K562 (cell line): ENCODE data around the gene HIGD1C. TPM values are rescaled to one million over a fixed set of nuclear protein-coding genes. Genes with fewer than 3 reads are reported as not detected.

Source experiments
- ATAC-seq: fragments of 200-7000 bp; cut with Tn5 transposase; 3 replicates; pipeline ENCODE4 v1.9.1; 2020; ENCODE audit warnings: moderate library complexity
- BruUV-seq: library from RNA; stranded (reverse); fragments of 400-500 nt; replicated peaks from 2 replicates; lab custom pipeline; 2021; lab: Mats Ljungman, UMichigan
- CTCF ChIA-PET: fragments of 300-600 bp; formaldehyde crosslinking; extraction: SDS; loops from one replicate; lab custom pipeline; 2021; ENCODE audit warnings: low intra/inter-chr PET ratio; lab: Yijun Ruan, JAX
- POLR2A ChIA-PET: fragments of 300-600, 350-650 bp; sonication (Branson Sonifier 250); formaldehyde crosslinking; extraction: SDS; loops from one replicate; lab custom pipeline; 2021; ENCODE audit warnings: antibody characterized with exemption, inconsistent platforms; lab: Yijun Ruan, JAX
- DNase-seq, 4 experiments: peaks; one replicate each; pipeline versions ENCODE4 v3.0.0 to v3.0.0-alpha.2; 2011 to 2018; ENCODE audit warnings: low spot score in 3 of 4, mixed read lengths in 3 of 4; ENCODE audit errors: extremely low read depth in 1 of 4
- FAIRE-seq: peaks from 2 replicates; lab custom pipeline; 2011; peaks lifted over from hg19 to GRCh38; lab: Jason Lieb, UNC
- H2AFZ ChIP-seq: 2 replicates; pipeline ENCODE4 v1.6.0; 2011; ENCODE audit warnings: low read depth, low read length, control low read depth, inconsistent platforms
- H3K27ac ChIP-seq: fragments of 200-600 bp; 3 replicates; pipeline ENCODE4 v1.8.0; 2011; ENCODE audit warnings: low read depth, mild to moderate bottlenecking, control low read depth, inconsistent platforms, low read length, moderate library complexity, mixed read lengths; ENCODE audit errors: extremely low read depth
- H3K27me3 ChIP-seq, 2 experiments: fragments of 300-600 bp in 1 of 2; 2 replicates in 1 of 2; 3 replicates in 1 of 2; pipeline versions ENCODE4 v1.6.0 to v1.8.0; 2011; ENCODE audit warnings: inconsistent platforms in 2 of 2, low read length in 2 of 2, mild to moderate bottlenecking in 1 of 2, mixed read lengths in 1 of 2, moderate library complexity in 1 of 2; ENCODE audit not compliant: control insufficient read depth in 2 of 2, insufficient read depth in 2 of 2
- H3K36me3 ChIP-seq: fragments of 300-600 bp; 3 replicates; pipeline ENCODE4 v1.8.0; 2011; ENCODE audit warnings: mild to moderate bottlenecking, low read length, inconsistent platforms; ENCODE audit not compliant: control insufficient read depth, insufficient read depth
- H3K4me1 ChIP-seq, 2 experiments: fragments of 200-600 bp in 1 of 2; replicated peaks in 1 of 2; 2 replicates in 1 of 2; 3 replicates in 1 of 2; pipeline versions ENCODE4 v1.5.1 to v1.8.0; 2011; ENCODE audit warnings: inconsistent platforms in 2 of 2, low read length in 2 of 2, mild to moderate bottlenecking in 1 of 2, mixed read lengths in 1 of 2, moderate library complexity in 1 of 2; ENCODE audit not compliant: control insufficient read depth in 2 of 2, insufficient read depth in 2 of 2
- H3K4me2 ChIP-seq: 2 replicates; pipeline ENCODE4 v1.6.1; 2011; ENCODE audit warnings: low read length, control low read depth, inconsistent platforms, mixed read lengths; ENCODE audit not compliant: insufficient read depth
- H3K4me3 ChIP-seq: fragments of 200-600 bp; sonication (generic), shearing (Covaris generic); 2 replicates; pipeline ENCODE4 v1.5.1; 2016; ENCODE audit warnings: control low read depth, inconsistent platforms
- H3K79me2 ChIP-seq: fragments of 200-600 bp; 3 replicates; pipeline ENCODE4 v1.8.0; 2011; ENCODE audit warnings: low read length, inconsistent platforms; ENCODE audit not compliant: control insufficient read depth, insufficient read depth
- H3K9ac ChIP-seq, 2 experiments: 2 replicates each; pipeline versions ENCODE4 v1.6.0 to v1.6.1; 2011; ENCODE audit warnings: low read depth in 2 of 2, low read length in 2 of 2, control low read depth in 1 of 2, inconsistent platforms in 1 of 2, mild to moderate bottlenecking in 1 of 2, mixed read lengths in 1 of 2; ENCODE audit not compliant: insufficient read depth in 1 of 2
- H3K9me1 ChIP-seq: one replicate; pipeline ENCODE4 v1.6.0; 2011; ENCODE audit warnings: inconsistent platforms, mild to moderate bottlenecking, low read length, moderate library complexity; ENCODE audit not compliant: control insufficient read depth, insufficient read depth
- H3K9me3 ChIP-seq: replicated peaks from 2 replicates; pipeline ENCODE4 v1.5.1; 2011; ENCODE audit warnings: low read depth, low read length, inconsistent platforms; ENCODE audit not compliant: control insufficient read depth, insufficient read depth
- H4K20me1 ChIP-seq: replicated peaks from 2 replicates; pipeline ENCODE4 v1.6.1; 2011; ENCODE audit warnings: low read length, inconsistent platforms, mixed read lengths; ENCODE audit not compliant: control insufficient read depth, insufficient read depth
- BCLAF1 ChIP-seq, 2 experiments: fragments of 450-650 bp in 1 of 2; IDR thresholded peaks; 2 replicates each; pipeline ENCODE4 v1.6.1; 2011 to 2017; ENCODE audit warnings: low read depth in 2 of 2, antibody characterized with exemption in 1 of 2, borderline replicate concordance in 1 of 2, low read length in 1 of 2, mild to moderate bottlenecking in 1 of 2, mixed read lengths in 1 of 2; ENCODE audit not compliant: control insufficient read depth in 1 of 2
- CXXC5 ChIP-seq: fragments of 250-450 bp; sonication (Bioruptor Pico); IDR thresholded peaks from 2 replicates; pipeline ENCODE4 v1.8.0; 2022; ENCODE audit warnings: inconsistent platforms, mild to moderate bottlenecking, moderate library complexity
- JUN ChIP-seq, 2 experiments: sonication (generic) in 1 of 2; formaldehyde crosslinking in 1 of 2; IDR thresholded peaks; 2 replicates each; pipeline versions ENCODE4 v1.6.1 to v1.8.0; 2012 to 2022; ENCODE audit warnings: borderline replicate concordance in 2 of 2, mild to moderate bottlenecking in 2 of 2, improper control_type of control experiment in 1 of 2, low read depth in 1 of 2, low read length in 1 of 2, missing genetic modification reagents in 1 of 2
- KAT7 ChIP-seq: sonication (generic); formaldehyde crosslinking; IDR thresholded peaks from 2 replicates; pipeline ENCODE4 v1.8.0; 2022; ENCODE audit warnings: missing genetic modification reagents, mild to moderate bottlenecking, borderline replicate concordance
- MAFG ChIP-seq: fragments of 450-650 bp; conservative IDR thresholded peaks from 2 replicates; pipeline ENCODE4 v1.6.1; 2016; ENCODE audit warnings: missing genetic modification characterization, missing compliant biosample characterization
- MBD2 ChIP-seq: sonication (generic); IDR thresholded peaks from 2 replicates; pipeline ENCODE4 v1.6.1; 2016; ENCODE audit warnings: low read depth, borderline replicate concordance
- MCM2 ChIP-seq: fragments of 450-650 bp; IDR thresholded peaks from 2 replicates; pipeline ENCODE4 v1.6.1; 2017; ENCODE audit warnings: low read depth, mild to moderate bottlenecking
- MXI1 ChIP-seq: IDR thresholded peaks from 2 replicates; pipeline ENCODE4 v1.6.1; 2011; ENCODE audit warnings: low read depth, mild to moderate bottlenecking, improper control_type of control experiment, low read length
- SP2 ChIP-seq: IDR thresholded peaks from 2 replicates; pipeline ENCODE4 v1.6.1; 2011; ENCODE audit warnings: mild to moderate bottlenecking, low read depth, low read length, moderate library complexity; ENCODE audit not compliant: poor library complexity, severe bottlenecking; ENCODE audit errors: extremely low read depth
- TAL1 ChIP-seq: fragments of 450-650 bp; IDR thresholded peaks from 2 replicates; pipeline ENCODE4 v1.6.1; 2016; ENCODE audit warnings: mild to moderate bottlenecking
- TCF3 ChIP-seq: sonication (generic); formaldehyde crosslinking; IDR thresholded peaks from 2 replicates; pipeline ENCODE4 v1.4.0; 2020; ENCODE audit warnings: mild to moderate bottlenecking, missing genetic modification reagents
- TFE3 ChIP-seq: fragments of 450-650 bp; formaldehyde crosslinking; IDR thresholded peaks from 2 replicates; pipeline ENCODE4 v1.4.0; 2020; ENCODE audit warnings: mild to moderate bottlenecking, mixed read lengths
- TSC22D4 ChIP-seq: fragments of 450-650 bp; IDR thresholded peaks from 2 replicates; pipeline ENCODE4 v1.6.1; 2016; ENCODE audit warnings: missing genetic modification characterization, missing biosample characterization, control low read depth
- ZNF699 ChIP-seq: fragments of 250-450 bp; sonication (Bioruptor Pico); IDR thresholded peaks from 2 replicates; pipeline ENCODE4 v1.8.0; 2021; ENCODE audit warnings: mild to moderate bottlenecking, moderate library complexity; ENCODE audit not compliant: insufficient replicate concordance
- WGBS: fragments of 100-300 bp; shearing (Covaris generic); methylation state at CpG from one replicate; pipeline ENCODE4 v1.1.6; 2016; ENCODE audit warnings: low coverage, mixed read lengths; ENCODE audit not compliant: insufficient coverage; ENCODE audit errors: missing lambda C conversion rate; 5-methylcytosine and 5-hydroxymethylcytosine counted together
- in situ Hi-C: fragments of 300-500 bp; cut with MboI; formaldehyde crosslinking; loops from 4 replicates; pipeline ENCODE4 v1.15.0; 2018; ENCODE audit warnings: inconsistent platforms, mixed read lengths
- intact Hi-C: fragments of 100-400 bp; cut with micrococcal nuclease; formaldehyde crosslinking; loops from 2 replicates; pipeline ENCODE4 v1.14.2; 2022
- polyA plus RNA-seq, 8 experiments: library from polyadenylated mRNA; depleted of rRNA in 4 of 8; stranded (reverse) in 5 of 8; unstranded in 3 of 8; fragments of >200 nt; fragmentation: Nextera tagmentation in 2 of 8; fragmentation: Illumina TruSeq in 1 of 8; extraction: Ambion mirVana in 2 of 8; extraction: Trizol in 1 of 8; gene quantifications; 2 replicates each; pipeline versions ENCODE4 v1.2.1 to v1.2.3, GENCODE V29; 2011 to 2014; ENCODE audit warnings: inconsistent platforms in 1 of 8, missing spikeins in 1 of 8
- total RNA-seq, 7 experiments: library from RNA; depleted of rRNA in 6 of 7; stranded (reverse); fragments of >200 nt in 6 of 7; fragmentation: Illumina TruSeq in 2 of 7; extraction: Trizol in 2 of 7; gene quantifications; 2 replicates each; pipeline versions ENCODE4 v1.2.1 to v1.2.3, GENCODE V29; 2011 to 2021; ENCODE audit warnings: low replicate concordance in 1 of 7

HIGD1C gene
- total and polyA plus RNA-seq, 9 of the 15 experiments (the other 6 are each of a cell fraction or from before 2014, with no cell fraction given) = not detected

GRCh38 chr12:50955288-50955687, 2.9 kb downstream of the HIGD1C start (continued):
- TF ChIP-seq BCLAF1 (IDR thresholded peaks at IDR 0.05; ENCODE audit: borderline replicate concordance in 1 of 2, control insufficient read depth in 1 of 2, low read depth in 2 of 2, low read length in 1 of 2) (no peak), TSC22D4 (tag) (no peak), MXI1 (no peak), MCM2 (no peak), MAFG (tag) (no peak)
- TF ChIP-seq, all 486 proteins: peak for 0

- TF ChIP-seq CXXC5 = no peak
- TF ChIP-seq TCF3 = no peak
- no peak for TF ChIP-seq ZNF699
- no peak for TF ChIP-seq SP2
- TF ChIP-seq MBD2 = no peak
- no peak for TF ChIP-seq TAL1
- no peak for TF ChIP-seq KAT7 (CRISPR knock-in tag)
- TF ChIP-seq TFE3 (CRISPR knock-in tag) = no peak
- no peak for TF ChIP-seq JUN (IDR thresholded peaks at IDR 0.05; ENCODE audit: borderline replicate concordance, low read depth, low read length)
- no peak for TF ChIP-seq JUN (CRISPR knock-in tag; IDR thresholded peaks at IDR 0.05; ENCODE audit: borderline replicate concordance)
- H3K79me2 ChIP-seq = no peaks in the 10 kb centered on the region
- no peak overlapping the region for H3K27ac ChIP-seq
- FAIRE-seq (no peak), ATAC-seq (no peak), DNase-seq (no peak)
- CTCF ChIA-PET = no interaction called here
- H3K4me3 ChIP-seq = no peak overlapping the region
- H2AFZ ChIP-seq = no peak overlapping the region
- POLR2A ChIA-PET = no interaction called here
- intact Hi-C loops (no loop called here), in situ Hi-C loops (no loop called here)
- H3K9me1 ChIP-seq = no peaks in the 10 kb centered on the region
- no peak overlapping the region for H3K9ac ChIP-seq
- H4K20me1 ChIP-seq = no peaks in the 10 kb centered on the region
- no peak overlapping the region for H3K4me2 ChIP-seq
- H3K27me3 ChIP-seq = no peaks in the 10 kb centered on the region
- WGBS = 10% methylated on average over 2 of the region's 2 CpGs
- peaks cover 0 to 5% of the 10 kb centered on the region in 2 experiments; a peak in 1 of 5 replicates for H3K4me1 ChIP-seq
- BruUV-seq = no TSS peak
- H3K36me3 ChIP-seq = no peaks in the 10 kb centered on the region
- H3K9me3 ChIP-seq = no peaks in the 10 kb centered on the region
Observed at GRCh38 chr12:50955697-50956096, 3.4 kb downstream of the HIGD1C start.
